Measurements from ENCODE around the gene INF2. TPM values are rescaled to one million over a fixed set of nuclear protein-coding genes. Genes with fewer than 3 reads are reported as not detected.

INF2 gene
- total RNA-seq, 3 donors from 2014 or later (not counting 1 experiment from before 2014, with no cell fraction given): 12.7 to 21.9 (median 15.3) TPM

- no peak overlapping the region for H3K4me3 ChIP-seq (ENCODE audit: low read length)
- no peak for TF ChIP-seq CTCF (IDR thresholded peaks at IDR 0.05)
- intact Hi-C loops (cut with micrococcal nuclease): no loop called here
- H3K9me3 Mint-ChIP-seq: no peaks in the 10 kb centered on the region
- ATAC-seq (no peak), DNase-seq (no peak)
- 87% methylated on average over 23 of the region's 23 CpGs for WGBS (ENCODE audit: insufficient coverage)
- H3K36me3 Mint-ChIP-seq: no peaks in the 10 kb centered on the region
- H3K27ac ChIP-seq (ENCODE audit: low read length): no peak overlapping the region
- no peaks in the 10 kb centered on the region for H3K9me3 ChIP-seq (ENCODE audit: control insufficient read depth, insufficient read depth, low read length)
- no peaks in the 10 kb centered on the region for H3K27me3 ChIP-seq (ENCODE audit: control insufficient read depth, insufficient read depth, low read length)
- H3K27ac Mint-ChIP-seq: no peak overlapping the region
- H3K4me1 Mint-ChIP-seq: peaks cover 0 to 9% of the 10 kb centered on the region in 2 donors
- no peaks in the 10 kb centered on the region for H3K27me3 Mint-ChIP-seq (ENCODE audit: low read depth in 2 of 2)
- no peaks in the 10 kb centered on the region for H3K36me3 ChIP-seq (ENCODE audit: control insufficient read depth, insufficient read depth, low read length)
- no peaks in the 10 kb centered on the region for H3K4me1 ChIP-seq (ENCODE audit: control insufficient read depth, insufficient read depth, low read length)
- no peak overlapping the region for H3K4me3 Mint-ChIP-seq
Measured at GRCh38 chr14:104732931-104733681, 43.7 kb downstream of the INF2 start.

GRCh38 chr14:104734051-104734587 lies 44.7 kb downstream of the INF2 start:
- Mint-ChIP-seq H3K4me3 (no peak overlapping the region), H3K4me1 (peaks cover 0 to 4% of the 10 kb centered on the region in 2 donors), H3K27ac (no peak overlapping the region), H3K9me3 (no peaks in the 10 kb centered on the region), H3K27me3 (ENCODE audit: low read depth in 2 of 2) (no peaks in the 10 kb centered on the region), H3K36me3 (no peaks in the 10 kb centered on the region)
- WGBS (ENCODE audit: insufficient coverage): 82% methylated on average over 6 of the region's 6 CpGs
- intact Hi-C loops (cut with micrococcal nuclease): no loop called here
- DNase-seq: no peak
- TF ChIP-seq CTCF (IDR thresholded peaks at IDR 0.05): no peak
- Histone ChIP-seq H3K4me3 (ENCODE audit: low read length) (no peak overlapping the region), H3K4me1 (ENCODE audit: control insufficient read depth, insufficient read depth, low read length) (no peaks in the 10 kb centered on the region), H3K9me3 (ENCODE audit: control insufficient read depth, insufficient read depth, low read length) (no peaks in the 10 kb centered on the region), H3K27me3 (ENCODE audit: control insufficient read depth, insufficient read depth, low read length) (no peaks in the 10 kb centered on the region), H3K36me3 (ENCODE audit: control insufficient read depth, insufficient read depth, low read length) (no peaks in the 10 kb centered on the region), H3K27ac (ENCODE audit: low read length) (no peak overlapping the region)
- ATAC-seq: no peak

DNA sequence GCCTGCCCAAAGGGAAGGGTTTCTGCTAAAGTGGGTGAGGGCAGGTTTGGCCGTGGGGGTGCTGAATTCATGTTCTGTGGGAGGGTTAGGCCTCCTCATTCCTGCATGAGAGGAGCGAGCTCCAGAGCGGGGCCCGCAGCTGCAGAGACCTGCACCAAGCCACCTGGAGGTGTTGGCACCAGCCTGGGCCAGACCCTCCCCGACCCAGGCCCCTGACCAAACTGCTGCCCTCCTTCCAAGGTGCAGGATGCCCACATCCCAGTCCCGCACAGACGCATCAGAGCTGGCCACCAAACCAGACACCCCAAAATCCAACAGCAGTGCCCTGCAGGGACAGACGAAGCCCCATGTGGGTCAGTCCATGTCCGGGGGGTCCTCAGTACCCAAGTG lies 45.2 kb downstream of the INF2 start:
- no peaks in the 10 kb centered on the region for H3K36me3 Mint-ChIP-seq
- Histone ChIP-seq H3K4me1 (ENCODE audit: control insufficient read depth, insufficient read depth, low read length) (no peaks in the 10 kb centered on the region), H3K4me3 (ENCODE audit: low read length) (no peak overlapping the region), H3K27ac (ENCODE audit: low read length) (no peak overlapping the region), H3K9me3 (ENCODE audit: control insufficient read depth, insufficient read depth, low read length) (no peaks in the 10 kb centered on the region), H3K36me3 (ENCODE audit: control insufficient read depth, insufficient read depth, low read length) (no peaks in the 10 kb centered on the region), H3K27me3 (ENCODE audit: control insufficient read depth, insufficient read depth, low read length) (no peaks in the 10 kb centered on the region)
- no peaks in the 10 kb centered on the region for H3K27me3 Mint-ChIP-seq (ENCODE audit: low read depth in 2 of 2)
- TF ChIP-seq CTCF (IDR thresholded peaks at IDR 0.05): no peak
- H3K4me1 Mint-ChIP-seq: peaks cover 0 to 4% of the 10 kb centered on the region in 2 donors
- no peak overlapping the region for H3K4me3 Mint-ChIP-seq
- intact Hi-C loops (cut with micrococcal nuclease): no loop called here
- 92% methylated on average over 9 of the region's 9 CpGs for WGBS (ENCODE audit: insufficient coverage)
- no peaks in the 10 kb centered on the region for H3K9me3 Mint-ChIP-seq
- DNase-seq (no peak), ATAC-seq (no peak)
- H3K27ac Mint-ChIP-seq: no peak overlapping the region
